GM13977 (cell line): ENCODE results near the gene SETD2.

Experiments used
- DNase-seq: peaks from one replicate; pipeline ENCODE4 v3.0.0; 2012; ENCODE audit warnings: low spot score
- CTCF ChIP-seq: IDR thresholded peaks from 2 replicates; pipeline ENCODE4 v1.5.1; 2012; ENCODE audit warnings: mild to moderate bottlenecking, control low read depth; ENCODE audit not compliant: insufficient read depth; ENCODE audit errors: extremely low read depth, missing control alignments
- in situ Hi-C: fragments of 300-500 bp; cut with MboI; formaldehyde crosslinking; loops from one replicate; pipeline ENCODE4 v1.12.0; 2022; ENCODE audit warnings: low sequenced_read_pairs, low pct_unique_long_range_greater_than_20kb, mixed read lengths, inconsistent platforms; ENCODE audit not compliant: unreplicated experiment

SETD2 gene

GRCh38 chr3:46986782-46987310 lies 177.1 kb downstream of the SETD2 start:
- no peak for DNase-seq
- in situ Hi-C loops: no loop called here
- TF ChIP-seq CTCF: no peak

GRCh38 chr3:46986055-46986730 lies 177.7 kb downstream of the SETD2 start:
- no peak for DNase-seq
- in situ Hi-C loops: no loop called here

GRCh38 chr3:46985588-46985987 lies 178.3 kb downstream of the SETD2 start:
- in situ Hi-C loops: no loop called here
- TF ChIP-seq CTCF: no peak
- no peak for DNase-seq

More at GRCh38 chr3:46986055-46986730, 177.7 kb downstream of the SETD2 start:
- TF ChIP-seq CTCF: no peak

- DNase-seq: no peak
- no peak for TF ChIP-seq CTCF
- in situ Hi-C loops: no loop called here
Observed at GRCh38 chr3:46984591-46985459, 179.1 kb downstream of the SETD2 start.

- in situ Hi-C loops: no loop called here
- DNase-seq: no peak
- TF ChIP-seq CTCF: no peak
Observed at GRCh38 chr3:46982546-46982945, 181.4 kb downstream of the SETD2 start.

- DNase-seq: no peak
- in situ Hi-C loops: no loop called here
- TF ChIP-seq CTCF: no peak
Observed at GRCh38 chr3:46981932-46982471, 181.9 kb downstream of the SETD2 start.
